ENCODE data around the gene NTNG2. TPM values are rescaled to one million over a fixed set of nuclear protein-coding genes. Genes with fewer than 3 reads are reported as not detected.

Gene NTNG2
- total RNA-seq, 2 experiments from 2014 or later: 0.52 to 0.76 TPM

GRCh38 chr9:132201139-132201538 is 39.3 kb downstream of the NTNG2 start:
- intact Hi-C loops (cut with micrococcal nuclease): no loop called here
- DNase-seq: no peak
- Mint-ChIP-seq H3K36me3 (ENCODE audit: low read depth) (no peaks in the 10 kb centered on the region), H3K9me3 (peaks cover 7% of the 10 kb centered on the region), H3K27me3 (ENCODE audit: low read depth) (peaks cover 13% of the 10 kb centered on the region), H3K4me1 (ENCODE audit: low read depth) (no peaks in the 10 kb centered on the region), H3K27ac (no peak overlapping the region), H3K4me3 (no peak overlapping the region)
- CTCF ChIA-PET: no interaction called here

DNA sequence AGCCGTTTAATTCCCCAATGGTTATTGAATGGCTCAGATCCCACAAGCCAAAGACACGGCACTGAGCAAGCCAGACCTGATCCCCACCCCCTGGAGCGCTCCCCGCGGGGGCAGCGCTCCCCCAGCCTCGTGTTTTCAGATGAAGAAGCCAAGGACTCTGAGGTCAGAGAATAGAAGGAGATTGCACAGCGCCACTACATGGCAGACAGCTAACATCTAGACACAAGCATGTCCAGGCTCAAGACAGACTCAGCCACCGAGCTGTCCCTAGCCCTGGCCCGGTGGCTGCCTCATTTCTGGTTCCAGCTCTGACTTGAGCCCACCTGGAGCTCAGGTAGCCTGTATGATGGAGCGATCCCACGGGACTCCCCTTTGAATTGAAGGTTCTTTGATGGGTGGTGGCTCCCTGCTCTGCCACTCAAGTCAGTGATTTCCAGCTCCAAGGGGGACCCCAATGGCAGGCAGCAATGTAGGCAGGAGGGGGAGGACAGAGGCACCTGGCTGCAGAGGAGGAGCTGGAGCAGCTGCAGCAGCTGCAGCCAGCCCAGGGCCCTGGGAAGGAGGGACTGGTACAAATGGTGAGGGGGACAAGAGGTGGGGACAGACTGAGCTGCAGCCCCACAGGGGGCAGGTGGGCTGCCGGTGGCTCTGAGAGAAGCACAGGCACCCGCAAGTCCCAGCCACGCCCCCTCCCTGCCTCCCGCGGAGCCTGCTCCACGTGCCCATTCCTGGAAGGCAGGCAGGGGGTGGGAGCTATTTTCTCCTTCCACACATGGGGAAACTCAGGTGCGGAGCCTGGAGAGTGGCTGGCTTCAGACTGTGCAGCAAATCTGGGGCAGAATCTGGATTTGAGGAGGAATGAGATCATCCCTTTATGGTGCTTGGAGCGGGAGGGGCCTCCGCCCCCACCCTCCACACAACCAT is 40.2 kb downstream of the NTNG2 start:
- Mint-ChIP-seq H3K27ac (no peak overlapping the region), H3K4me3 (no peak overlapping the region), H3K4me1 (ENCODE audit: low read depth) (no peaks in the 10 kb centered on the region), H3K27me3 (ENCODE audit: low read depth) (peaks cover 13% of the 10 kb centered on the region), H3K9me3 (peaks cover 7% of the 10 kb centered on the region), H3K36me3 (ENCODE audit: low read depth) (no peaks in the 10 kb centered on the region)
- DNase-seq: no peak
- intact Hi-C loops (cut with micrococcal nuclease): no loop called here
- CTCF ChIA-PET: interaction anchor here (0.6 to 1.2 kb wide), 4 partner anchors 33 to 520 kb away, joined by 3 to 4 read pairs (median 4); no protein-coding TSS in a partner anchor

DNA sequence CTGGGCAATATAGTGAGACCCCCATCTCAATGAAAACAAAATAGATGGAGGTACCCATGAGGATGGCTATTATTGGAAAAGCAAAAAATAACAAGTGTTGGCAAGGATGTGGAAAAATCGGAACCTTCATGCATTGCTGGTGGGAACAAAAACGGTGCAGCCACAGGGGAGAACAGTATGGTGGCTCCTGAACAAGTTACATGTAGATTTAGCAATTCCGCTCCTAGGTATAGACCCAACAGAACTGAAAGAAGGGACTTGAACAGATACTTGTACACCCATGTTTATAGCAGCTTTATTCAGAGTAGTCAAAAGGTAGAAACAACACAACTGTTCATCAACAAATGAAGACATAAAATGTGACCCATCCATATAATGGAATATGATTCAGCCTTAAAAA is 43.0 kb downstream of the NTNG2 start:
- Mint-ChIP-seq H3K36me3 (ENCODE audit: low read depth) (no peaks in the 10 kb centered on the region), H3K27ac (no peak overlapping the region), H3K4me3 (no peak overlapping the region), H3K9me3 (peaks cover 7% of the 10 kb centered on the region), H3K27me3 (ENCODE audit: low read depth) (peaks cover 16% of the 10 kb centered on the region), H3K4me1 (ENCODE audit: low read depth) (no peaks in the 10 kb centered on the region)
- CTCF ChIA-PET: no interaction called here
- DNase-seq: no peak
- intact Hi-C loops (cut with micrococcal nuclease): no loop called here

DNA sequence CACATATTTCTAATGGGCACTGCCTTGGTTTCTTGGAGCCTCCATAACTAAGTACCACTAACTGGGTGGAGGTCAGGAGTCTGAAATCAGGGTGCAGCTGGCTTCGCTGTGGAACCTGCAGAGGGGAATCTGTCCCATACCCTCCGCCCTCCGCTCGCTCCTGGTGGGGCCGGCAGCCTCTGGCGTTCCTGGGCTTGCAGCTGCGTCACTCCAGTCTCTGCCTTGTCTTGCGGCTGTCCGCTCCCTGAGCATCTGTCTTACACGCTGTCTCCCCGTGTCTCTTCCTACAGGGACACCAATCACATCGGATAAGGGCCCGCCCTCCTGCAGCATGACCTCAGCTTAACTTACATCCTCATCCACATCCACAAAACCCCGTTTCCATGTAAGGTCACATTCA is 45.4 kb downstream of the NTNG2 start:
- H3K27ac Mint-ChIP-seq: no peak overlapping the region
- no peak overlapping the region for H3K4me3 Mint-ChIP-seq
- H3K27me3 Mint-ChIP-seq (ENCODE audit: low read depth): peaks cover 12% of the 10 kb centered on the region
- intact Hi-C loops (cut with micrococcal nuclease): no loop called here
- no peaks in the 10 kb centered on the region for H3K36me3 Mint-ChIP-seq (ENCODE audit: low read depth)
- no peaks in the 10 kb centered on the region for H3K4me1 Mint-ChIP-seq (ENCODE audit: low read depth)
- peaks cover 7% of the 10 kb centered on the region for H3K9me3 Mint-ChIP-seq
- CTCF ChIA-PET: interaction anchor here (0.6 kb wide), 1 partner anchor 46 kb away, joined by 3 read pairs; no protein-coding TSS in a partner anchor
- DNase-seq: no peak

- no peaks in the 10 kb centered on the region for H3K36me3 Mint-ChIP-seq (ENCODE audit: low read depth)
- H3K27ac Mint-ChIP-seq: no peak overlapping the region
- intact Hi-C loops (cut with micrococcal nuclease): no loop called here
- no peaks in the 10 kb centered on the region for H3K4me1 Mint-ChIP-seq (ENCODE audit: low read depth)
- no peak for DNase-seq
- CTCF ChIA-PET: interaction anchor here (0.7 kb wide), 1 partner anchor 37 kb away, joined by 3 read pairs; no protein-coding TSS in a partner anchor
- H3K9me3 Mint-ChIP-seq: peaks cover 7% of the 10 kb centered on the region
- no peak overlapping the region for H3K4me3 Mint-ChIP-seq
- H3K27me3 Mint-ChIP-seq (ENCODE audit: low read depth): peaks cover 8% of the 10 kb centered on the region
Measured at GRCh38 chr9:132207839-132208615, 46.2 kb downstream of the NTNG2 start.

- Mint-ChIP-seq H3K27me3 (ENCODE audit: low read depth) (peaks cover 8% of the 10 kb centered on the region), H3K36me3 (ENCODE audit: low read depth) (no peaks in the 10 kb centered on the region), H3K27ac (no peak overlapping the region), H3K4me1 (ENCODE audit: low read depth) (no peaks in the 10 kb centered on the region), H3K4me3 (no peak overlapping the region), H3K9me3 (peaks cover 7% of the 10 kb centered on the region)
- intact Hi-C loops (cut with micrococcal nuclease): no loop called here
- CTCF ChIA-PET: no interaction called here
- no peak for DNase-seq
Measured at GRCh38 chr9:132209228-132209627, 47.4 kb downstream of the NTNG2 start.

- no peak for DNase-seq
Measured at GRCh38 chr9:132210472-132211145, 48.8 kb downstream of the NTNG2 start.

DNA sequence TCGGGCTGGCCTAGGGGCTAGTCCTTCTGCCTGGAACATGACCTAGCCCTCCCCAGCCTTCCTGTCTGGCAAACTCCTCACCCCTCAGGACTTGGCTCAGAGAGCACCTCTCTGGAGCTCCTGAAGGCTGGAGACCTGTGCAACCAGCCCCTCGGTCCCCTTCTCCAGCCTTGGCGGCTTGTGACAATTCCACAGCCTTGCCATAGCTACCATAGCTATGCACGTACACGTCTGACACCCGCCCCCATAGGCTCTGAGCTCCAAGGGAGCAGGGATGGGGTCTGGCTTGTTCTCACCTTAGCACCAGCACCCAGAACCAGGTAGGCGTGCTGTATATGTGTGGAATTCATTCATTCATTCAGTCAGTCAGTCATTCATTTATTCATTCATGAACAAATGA is 49.7 kb downstream of the NTNG2 start:
- no peak for DNase-seq
- no peaks in the 10 kb centered on the region for H3K36me3 Mint-ChIP-seq (ENCODE audit: low read depth)
- no peak overlapping the region for H3K27ac Mint-ChIP-seq
- CTCF ChIA-PET: no interaction called here
- H3K4me1 Mint-ChIP-seq (ENCODE audit: low read depth): no peaks in the 10 kb centered on the region
- H3K9me3 Mint-ChIP-seq: no peaks in the 10 kb centered on the region
- no peak overlapping the region for H3K4me3 Mint-ChIP-seq
- H3K27me3 Mint-ChIP-seq (ENCODE audit: low read depth): peaks cover 5% of the 10 kb centered on the region
- intact Hi-C loops (cut with micrococcal nuclease): no loop called here

More at GRCh38 chr9:132210472-132211145, 48.8 kb downstream of the NTNG2 start:
- Mint-ChIP-seq H3K4me3 (no peak overlapping the region), H3K27me3 (ENCODE audit: low read depth) (peaks cover 5% of the 10 kb centered on the region), H3K9me3 (no peaks in the 10 kb centered on the region), H3K27ac (no peak overlapping the region), H3K36me3 (ENCODE audit: low read depth) (no peaks in the 10 kb centered on the region), H3K4me1 (ENCODE audit: low read depth) (no peaks in the 10 kb centered on the region)
- CTCF ChIA-PET: no interaction called here
- intact Hi-C loops (cut with micrococcal nuclease): no loop called here

DNA sequence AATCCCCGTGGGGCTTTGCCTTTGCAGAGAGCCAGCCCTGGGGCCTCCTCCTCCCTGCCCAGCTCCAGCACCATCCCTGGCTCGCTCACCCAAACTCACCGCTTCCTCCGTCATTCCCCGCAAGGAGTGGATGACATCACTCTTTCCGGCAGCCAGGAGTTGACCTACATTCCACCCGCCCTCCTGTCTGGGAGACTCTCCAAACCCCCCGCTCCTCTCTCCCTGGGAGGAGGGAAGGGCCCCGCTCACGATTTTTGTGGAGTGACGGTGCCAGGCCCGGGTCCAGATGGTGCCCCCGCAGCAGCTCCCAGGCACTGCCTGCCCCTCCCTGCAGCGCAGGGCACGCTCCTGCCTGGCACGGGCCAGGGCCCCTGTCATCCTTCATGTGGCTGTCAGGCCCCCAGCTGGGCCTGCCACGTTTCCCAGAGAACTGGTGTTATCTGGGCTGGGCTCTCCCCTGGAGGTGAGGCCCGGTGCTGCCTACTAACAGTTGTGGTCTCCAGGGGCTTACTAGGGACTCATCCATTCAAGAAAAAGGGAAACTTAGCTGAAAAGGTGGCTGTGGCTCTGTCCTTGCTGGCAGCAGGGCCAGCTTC is 52.3 kb downstream of the NTNG2 start:
- Mint-ChIP-seq H3K4me3 (no peak overlapping the region), H3K27ac (no peak overlapping the region), H3K36me3 (ENCODE audit: low read depth) (no peaks in the 10 kb centered on the region), H3K9me3 (no peaks in the 10 kb centered on the region), H3K27me3 (ENCODE audit: low read depth) (peaks cover 3% of the 10 kb centered on the region), H3K4me1 (ENCODE audit: low read depth) (no peaks in the 10 kb centered on the region)
- CTCF ChIA-PET: no interaction called here
- intact Hi-C loops (cut with micrococcal nuclease): no loop called here
- no peak for DNase-seq

DNA sequence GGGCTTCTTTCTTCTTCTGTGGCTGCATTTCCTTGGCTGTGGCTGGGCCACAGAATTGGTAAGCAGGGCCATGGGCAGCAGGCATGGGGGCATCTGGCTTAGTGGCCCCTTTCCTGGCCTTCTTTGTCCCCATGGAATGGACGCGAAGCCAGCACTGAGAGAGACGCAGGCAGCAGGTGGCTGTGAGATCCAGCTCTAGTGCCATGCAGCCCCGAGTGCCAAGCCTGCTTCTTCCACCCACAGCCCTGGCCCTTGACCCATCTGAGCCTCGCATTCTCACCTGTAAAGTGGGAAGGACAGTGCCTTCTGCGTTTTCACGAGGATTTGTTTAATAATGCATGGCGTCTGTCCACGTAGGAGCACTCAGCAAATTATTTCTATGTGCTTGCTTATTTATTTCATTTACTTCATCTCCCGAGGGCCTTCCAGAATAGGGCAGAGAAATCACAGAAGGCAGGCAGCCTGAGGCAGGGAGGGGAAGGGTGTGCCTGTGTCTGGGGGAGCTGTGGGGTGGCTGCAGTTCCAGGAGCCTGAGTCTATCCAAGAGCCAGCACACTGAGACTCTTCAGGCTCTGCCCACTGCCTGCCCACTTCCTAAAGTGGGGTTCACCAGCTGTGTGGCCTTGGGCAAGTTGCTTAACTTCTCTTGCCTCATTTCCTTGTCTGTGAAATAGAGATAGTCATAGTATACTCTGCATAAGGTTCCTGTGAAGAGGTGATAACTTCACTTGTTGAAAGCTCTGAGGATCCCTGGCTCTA is 55.2 kb downstream of the NTNG2 start:
- intact Hi-C loops (cut with micrococcal nuclease): no loop called here
- no peak overlapping the region for H3K27ac Mint-ChIP-seq
- no peak overlapping the region for H3K4me3 Mint-ChIP-seq
- CTCF ChIA-PET: interaction anchor here (0.6 kb wide), 1 partner anchor 629 kb away, joined by 4 read pairs; no protein-coding TSS in a partner anchor
- H3K27me3 Mint-ChIP-seq (ENCODE audit: low read depth): peaks cover 2% of the 10 kb centered on the region
- H3K4me1 Mint-ChIP-seq (ENCODE audit: low read depth): no peaks in the 10 kb centered on the region
- no peak for DNase-seq
- no peaks in the 10 kb centered on the region for H3K36me3 Mint-ChIP-seq (ENCODE audit: low read depth)
- H3K9me3 Mint-ChIP-seq: no peaks in the 10 kb centered on the region

- CTCF ChIA-PET: interaction anchor here (1.8 kb wide), 1 partner anchor 18 kb away, joined by 5 read pairs; no protein-coding TSS in a partner anchor
- Mint-ChIP-seq H3K27me3 (ENCODE audit: low read depth) (no peaks in the 10 kb centered on the region), H3K36me3 (ENCODE audit: low read depth) (no peaks in the 10 kb centered on the region), H3K4me3 (no peak overlapping the region), H3K9me3 (no peaks in the 10 kb centered on the region), H3K27ac (no peak overlapping the region), H3K4me1 (ENCODE audit: low read depth) (no peaks in the 10 kb centered on the region)
- no peak for DNase-seq
- intact Hi-C loops (cut with micrococcal nuclease): no loop called here
Measured at GRCh38 chr9:132218208-132218607, 56.4 kb downstream of the NTNG2 start.

All from activated naive CD4-positive, alpha-beta T cell treated with anti-CD3 and anti-CD28 coated beads for 36 hours (primary cell).